ENCODE data around the gene TRAF3IP1. TPM values are rescaled to one million over a fixed set of nuclear protein-coding genes. Genes with fewer than 3 reads are reported as not detected.
A peak's percentile ranks its signal among the peaks of the same experiment; 100 is the strongest.

TRAF3IP1 gene
- total and polyA plus RNA-seq, 2 of the 13 experiments (the other 11 are each of a cell fraction or from before 2014, with no cell fraction given), result 4.1 to 12.9 TPM

DNA sequence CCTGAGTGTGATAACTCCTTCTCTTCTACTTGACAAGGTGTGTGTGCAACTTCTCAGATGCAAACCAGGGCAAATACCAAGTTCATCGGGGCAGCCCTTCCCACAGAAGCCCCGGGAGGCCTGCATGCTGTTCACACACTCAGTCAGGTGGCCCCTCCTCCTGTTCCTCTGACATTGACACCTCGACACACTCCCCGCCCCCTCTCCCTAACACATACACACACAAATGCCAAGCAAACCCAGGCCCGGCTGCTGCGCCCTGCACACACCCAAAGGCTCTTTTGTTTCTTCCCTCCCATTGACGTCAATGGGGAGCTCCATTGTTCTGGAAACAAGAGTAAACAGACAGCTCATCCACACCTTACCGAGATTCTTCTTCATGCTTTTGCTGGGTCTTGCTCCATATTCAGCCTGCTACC lies 30.2 kb upstream of the TRAF3IP1 start (continued):
- TF ChIP-seq HOMEZ (CRISPR knock-in tag; IDR thresholded peaks at IDR 0.05; ENCODE audit: low read depth), result 0 out of 2 replicates have a peak, but pooled peaks have one; percentile 26
- TF ChIP-seq CREB1 (IDR thresholded peaks at IDR 0.05), result 0 out of 2 replicates have a peak, but pooled peaks have one; percentile 21
- TF ChIP-seq CREB1 (CRISPR knock-in tag; IDR thresholded peaks at IDR 0.05), result no peak; the same call in 1 of the 2 replicates
- TF ChIP-seq ZNF646 (CRISPR knock-in tag; IDR thresholded peaks at IDR 0.05), result 0 out of 2 replicates have a peak, but pooled peaks have one; percentile 54
- TF ChIP-seq MED1 (CRISPR knock-in tag; IDR thresholded peaks at IDR 0.05), result 0 out of 2 replicates have a peak, but pooled peaks have one; percentile 35
